ENCODE results near the gene CPS1.

DNA sequence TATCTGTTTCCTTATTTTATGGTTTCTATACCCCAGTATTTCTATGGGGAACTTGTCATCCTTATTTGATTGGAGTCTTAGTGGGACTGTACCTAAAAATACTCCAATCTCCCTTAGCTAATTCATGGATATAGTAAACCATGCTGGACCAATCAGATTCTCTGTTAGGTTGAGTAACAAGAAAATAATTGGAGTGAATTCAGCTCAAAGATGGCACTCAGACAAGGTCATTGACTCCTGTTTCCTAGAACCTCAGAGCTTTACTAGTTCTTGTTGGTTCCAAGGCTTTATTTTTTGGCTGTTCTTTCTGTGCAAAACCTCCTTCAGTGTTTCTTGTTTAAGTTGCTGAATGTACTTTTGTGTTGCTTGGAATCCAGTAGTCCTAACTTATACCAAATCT lies 31.9 kb upstream of the CPS1 start:
- no peak for TF ChIP-seq POLR2A (IDR thresholded peaks at IDR 0.05)
- TF ChIP-seq, protein P1, sequence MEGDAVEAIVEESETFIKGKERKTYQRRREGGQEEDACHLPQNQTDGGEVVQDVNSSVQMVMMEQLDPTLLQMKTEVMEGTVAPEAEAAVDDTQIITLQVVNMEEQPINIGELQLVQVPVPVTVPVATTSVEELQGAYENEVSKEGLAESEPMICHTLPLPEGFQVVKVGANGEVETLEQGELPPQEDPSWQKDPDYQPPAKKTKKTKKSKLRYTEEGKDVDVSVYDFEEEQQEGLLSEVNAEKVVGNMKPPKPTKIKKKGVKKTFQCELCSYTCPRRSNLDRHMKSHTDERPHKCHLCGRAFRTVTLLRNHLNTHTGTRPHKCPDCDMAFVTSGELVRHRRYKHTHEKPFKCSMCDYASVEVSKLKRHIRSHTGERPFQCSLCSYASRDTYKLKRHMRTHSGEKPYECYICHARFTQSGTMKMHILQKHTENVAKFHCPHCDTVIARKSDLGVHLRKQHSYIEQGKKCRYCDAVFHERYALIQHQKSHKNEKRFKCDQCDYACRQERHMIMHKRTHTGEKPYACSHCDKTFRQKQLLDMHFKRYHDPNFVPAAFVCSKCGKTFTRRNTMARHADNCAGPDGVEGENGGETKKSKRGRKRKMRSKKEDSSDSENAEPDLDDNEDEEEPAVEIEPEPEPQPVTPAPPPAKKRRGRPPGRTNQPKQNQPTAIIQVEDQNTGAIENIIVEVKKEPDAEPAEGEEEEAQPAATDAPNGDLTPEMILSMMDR (IDR thresholded peaks at IDR 0.05), result no peak
